GM19240 (cell line): Measurements from ENCODE around the gene ZNF135.

Source experiments
- DNase-seq: peaks from one replicate; pipeline ENCODE4 v3.0.0; 2011; ENCODE audit warnings: low spot score; ENCODE audit not compliant: insufficient read length

Gene ZNF135

GRCh38 chr19:58091251-58091995, 32.3 kb downstream of the ZNF135 start:
- no peak for DNase-seq

GRCh38 chr19:58093071-58093470, 34.0 kb downstream of the ZNF135 start:
- DNase-seq = no peak

DNA sequence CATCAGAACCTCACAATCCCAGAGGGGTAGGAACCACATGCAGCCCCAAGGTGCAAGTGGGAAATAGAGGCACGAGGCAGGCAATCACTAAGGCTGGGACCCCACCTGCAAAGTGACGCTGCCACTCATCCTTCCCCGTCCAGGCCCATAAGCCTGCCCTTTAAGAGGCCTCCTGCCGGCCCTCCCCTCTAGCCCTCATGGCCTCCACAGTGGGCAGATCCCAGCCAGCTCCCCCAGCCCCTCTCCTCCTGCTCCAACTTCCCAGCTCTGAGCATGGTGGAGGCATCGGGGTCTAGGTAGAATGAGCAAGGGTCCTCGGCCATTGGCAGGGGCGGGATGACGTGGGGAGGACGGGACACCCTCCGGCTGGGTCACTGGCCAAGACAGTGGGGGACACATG, 36.2 kb downstream of the ZNF135 start:
- DNase-seq = no peak

GRCh38 chr19:58096884-58097283, 37.8 kb downstream of the ZNF135 start:
- DNase-seq = no peak

DNA sequence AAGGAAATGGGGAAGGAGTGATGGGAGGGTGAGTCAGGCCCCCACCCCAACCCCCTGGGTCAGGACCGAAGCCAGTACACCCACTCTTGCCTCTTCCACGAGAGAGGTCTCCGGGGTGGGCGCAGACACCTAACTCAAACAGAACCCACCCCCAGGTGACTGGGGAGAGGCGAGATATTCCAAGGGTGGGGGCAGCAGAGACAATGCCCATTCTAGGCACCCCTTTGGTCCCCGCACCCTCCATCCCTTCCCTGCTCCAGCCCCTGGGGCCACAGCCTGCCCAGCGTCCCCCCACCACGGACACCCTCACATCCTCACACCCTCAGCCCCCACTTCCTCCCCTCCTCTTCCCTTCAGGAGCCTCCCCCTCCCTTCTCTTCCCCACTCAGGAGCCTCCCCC, 38.3 kb downstream of the ZNF135 start:
- no peak for DNase-seq

- DNase-seq = peak; percentile 73
Observed at GRCh38 chr19:58097781-58098681, 38.9 kb downstream of the ZNF135 start, which contains the start of gene ZSCAN18. TSS of gene ZSCAN18 (minus strand) at chr19:58098231. CDS start at chr19:58090267, 7,964 bp downstream.

- no peak for DNase-seq
Observed at GRCh38 chr19:58098682-58098998, 39.6 kb downstream of the ZNF135 start.

- DNase-seq = no peak
Observed at GRCh38 chr19:58107778-58108545, 48.9 kb downstream of the ZNF135 start.

DNA sequence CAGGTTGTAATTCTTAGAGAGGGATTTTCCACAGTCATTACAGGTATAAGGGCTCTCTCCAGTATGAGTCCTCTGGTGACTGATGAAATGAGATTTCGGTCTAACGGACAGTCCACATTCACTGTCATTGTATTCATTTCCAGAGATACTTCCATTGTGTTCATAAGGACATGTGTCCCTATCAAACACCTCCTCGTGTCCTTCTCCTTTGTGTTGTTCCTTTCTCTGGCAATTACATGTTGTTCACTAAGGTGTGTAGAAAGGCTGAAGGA, 49.4 kb downstream of the ZNF135 start:
- no peak for DNase-seq

GRCh38 chr19:58117841-58118575, 58.9 kb downstream of the ZNF135 start:
- no peak for DNase-seq

- no peak for DNase-seq
Observed at GRCh38 chr19:58118979-58119733, 60.1 kb downstream of the ZNF135 start.
